BJ (cell line): ENCODE measurements around the gene STXBP6. TPM values are rescaled to one million over a fixed set of nuclear protein-coding genes. Genes with fewer than 3 reads are reported as not detected.

Experiments used
- CTCF ChIA-PET: fragments of 350-600 bp; formaldehyde crosslinking; extraction: SDS; loops from one replicate; lab custom pipeline; 2021; ENCODE audit warnings: antibody characterized with exemption, inconsistent platforms; lab: Yijun Ruan, JAX
- POLR2A ChIA-PET: fragments of 300-600 bp; sonication (Branson Sonifier 250); formaldehyde crosslinking; extraction: SDS; loops from one replicate; lab custom pipeline; 2021; ENCODE audit warnings: antibody characterized with exemption; lab: Charles Lee
- DNase-seq: peaks from one replicate; pipeline ENCODE4 v3.0.0-alpha.2; 2011; ENCODE audit warnings: low read depth
- H3K27me3 ChIP-seq: 2 replicates; pipeline ENCODE4 v1.6.0; 2011; ENCODE audit warnings: low read length; ENCODE audit not compliant: control insufficient read depth, insufficient read depth
- H3K36me3 ChIP-seq: 2 replicates; pipeline ENCODE4 v1.5.1; 2011; ENCODE audit warnings: low read length; ENCODE audit not compliant: control insufficient read depth, insufficient read depth
- H3K4me3 ChIP-seq: 2 replicates; pipeline ENCODE4 v1.5.1; 2011; ENCODE audit warnings: low read depth, mild to moderate bottlenecking, control low read depth, low read length
- polyA plus RNA-seq: library from polyadenylated mRNA; depleted of rRNA; stranded (reverse); fragments of >200 nt; gene quantifications from 2 replicates; pipeline ENCODE4 v1.2.3, GENCODE V29; 2011
- TF ChIP-seq, protein P1 (sequence below): IDR thresholded peaks from 2 replicates; pipeline ENCODE4 v1.5.1; 2011; ENCODE audit warnings: low read depth, mild to moderate bottlenecking, control low read depth, inconsistent platforms, low read length, moderate library complexity; ENCODE audit not compliant: insufficient read depth

STXBP6 gene
- polyA plus RNA-seq, 1 experiment: 12.1 TPM

DNA sequence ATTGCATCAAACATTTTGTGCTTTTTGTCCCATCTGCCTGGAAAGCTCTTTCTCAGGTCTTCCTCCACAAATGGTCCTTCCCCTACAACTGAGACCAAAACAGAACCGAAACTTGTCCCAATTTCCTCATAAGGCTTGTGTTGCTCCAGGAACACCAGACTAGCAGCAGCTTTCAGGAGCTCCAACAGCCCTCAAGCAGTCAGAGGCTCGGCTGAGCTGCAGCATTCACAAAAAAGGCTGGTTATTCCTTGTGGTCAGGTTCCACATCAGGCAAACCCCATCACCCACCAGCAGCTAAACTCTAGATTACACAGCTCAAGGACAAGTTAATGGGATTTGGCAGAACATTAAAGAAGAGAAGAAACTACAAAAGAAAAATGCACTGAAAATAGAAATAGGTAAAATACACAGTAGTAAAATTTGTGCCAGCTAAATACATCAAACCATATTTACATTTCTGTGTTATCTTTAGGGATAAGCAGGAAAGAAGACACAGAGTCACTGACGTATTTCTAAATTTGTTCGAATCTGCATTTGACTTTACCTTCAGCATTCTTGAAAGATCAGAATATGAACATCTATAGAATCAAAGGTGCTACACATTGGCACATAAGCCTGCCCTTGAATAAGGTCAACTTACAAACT, 141.2 kb downstream of the STXBP6 start:
- CTCF ChIA-PET: interaction anchor here (0.6 to 1.0 kb wide), 2 partner anchors 8 to 141 kb away, joined by 3 to 4 read pairs; partner anchors contain the start of gene STXBP6
- H3K4me3 ChIP-seq: no peak overlapping the region
- no peaks in the 10 kb centered on the region for H3K27me3 ChIP-seq
- no peak for DNase-seq
- H3K36me3 ChIP-seq: no peaks in the 10 kb centered on the region
- POLR2A ChIA-PET: no interaction called here
- TF ChIP-seq, protein P1, sequence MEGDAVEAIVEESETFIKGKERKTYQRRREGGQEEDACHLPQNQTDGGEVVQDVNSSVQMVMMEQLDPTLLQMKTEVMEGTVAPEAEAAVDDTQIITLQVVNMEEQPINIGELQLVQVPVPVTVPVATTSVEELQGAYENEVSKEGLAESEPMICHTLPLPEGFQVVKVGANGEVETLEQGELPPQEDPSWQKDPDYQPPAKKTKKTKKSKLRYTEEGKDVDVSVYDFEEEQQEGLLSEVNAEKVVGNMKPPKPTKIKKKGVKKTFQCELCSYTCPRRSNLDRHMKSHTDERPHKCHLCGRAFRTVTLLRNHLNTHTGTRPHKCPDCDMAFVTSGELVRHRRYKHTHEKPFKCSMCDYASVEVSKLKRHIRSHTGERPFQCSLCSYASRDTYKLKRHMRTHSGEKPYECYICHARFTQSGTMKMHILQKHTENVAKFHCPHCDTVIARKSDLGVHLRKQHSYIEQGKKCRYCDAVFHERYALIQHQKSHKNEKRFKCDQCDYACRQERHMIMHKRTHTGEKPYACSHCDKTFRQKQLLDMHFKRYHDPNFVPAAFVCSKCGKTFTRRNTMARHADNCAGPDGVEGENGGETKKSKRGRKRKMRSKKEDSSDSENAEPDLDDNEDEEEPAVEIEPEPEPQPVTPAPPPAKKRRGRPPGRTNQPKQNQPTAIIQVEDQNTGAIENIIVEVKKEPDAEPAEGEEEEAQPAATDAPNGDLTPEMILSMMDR: no peak

DNA sequence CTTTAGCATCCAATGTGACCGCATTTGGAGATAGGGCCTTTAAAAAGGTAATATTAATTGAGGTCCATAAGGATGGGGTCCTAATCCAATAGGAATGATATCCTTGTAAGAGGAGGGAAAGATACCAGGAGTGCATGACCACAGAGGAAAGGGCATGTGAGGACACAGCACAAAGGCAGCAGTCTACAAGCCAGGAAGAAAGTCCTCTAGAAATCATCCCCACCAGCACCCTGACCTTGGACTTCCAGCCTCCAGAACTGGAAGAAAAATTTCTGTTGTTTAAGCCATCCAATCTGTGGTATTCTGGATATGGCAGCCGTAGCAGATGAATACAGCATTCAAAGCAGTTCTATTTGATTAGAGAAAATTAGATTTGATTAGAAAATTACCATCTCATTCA, 145.4 kb downstream of the STXBP6 start:
- no peak for DNase-seq
- no peak overlapping the region for H3K4me3 ChIP-seq
- H3K27me3 ChIP-seq: no peaks in the 10 kb centered on the region
- ChIA-PET POLR2A (no interaction called here), CTCF (no interaction called here)
- TF ChIP-seq, protein P1: no peak
- H3K36me3 ChIP-seq: no peaks in the 10 kb centered on the region

DNA sequence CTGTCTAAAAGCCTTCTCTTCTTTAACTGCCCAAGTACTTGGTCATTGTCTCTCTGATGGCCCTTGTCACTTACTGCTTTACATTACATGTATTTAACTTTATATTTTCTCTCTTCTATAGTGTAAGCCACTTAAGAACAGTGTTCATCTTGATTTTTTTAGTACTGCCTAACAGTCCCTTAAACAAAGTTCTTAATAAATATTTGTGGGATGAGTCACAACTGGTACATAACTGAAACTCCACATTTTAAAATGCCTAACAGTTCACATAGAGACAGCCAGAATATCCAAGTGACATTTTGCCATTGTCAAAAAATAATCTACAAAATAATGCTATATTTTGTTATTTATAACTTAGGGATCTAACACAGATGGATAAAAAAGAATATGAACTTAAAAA, 146.6 kb downstream of the STXBP6 start:
- Histone ChIP-seq H3K36me3 (no peaks in the 10 kb centered on the region), H3K4me3 (no peak overlapping the region), H3K27me3 (no peaks in the 10 kb centered on the region)
- peak; percentile 28 for DNase-seq
- TF ChIP-seq, protein P1: no peak
- POLR2A ChIA-PET: no interaction called here
- CTCF ChIA-PET: no interaction called here

DNA sequence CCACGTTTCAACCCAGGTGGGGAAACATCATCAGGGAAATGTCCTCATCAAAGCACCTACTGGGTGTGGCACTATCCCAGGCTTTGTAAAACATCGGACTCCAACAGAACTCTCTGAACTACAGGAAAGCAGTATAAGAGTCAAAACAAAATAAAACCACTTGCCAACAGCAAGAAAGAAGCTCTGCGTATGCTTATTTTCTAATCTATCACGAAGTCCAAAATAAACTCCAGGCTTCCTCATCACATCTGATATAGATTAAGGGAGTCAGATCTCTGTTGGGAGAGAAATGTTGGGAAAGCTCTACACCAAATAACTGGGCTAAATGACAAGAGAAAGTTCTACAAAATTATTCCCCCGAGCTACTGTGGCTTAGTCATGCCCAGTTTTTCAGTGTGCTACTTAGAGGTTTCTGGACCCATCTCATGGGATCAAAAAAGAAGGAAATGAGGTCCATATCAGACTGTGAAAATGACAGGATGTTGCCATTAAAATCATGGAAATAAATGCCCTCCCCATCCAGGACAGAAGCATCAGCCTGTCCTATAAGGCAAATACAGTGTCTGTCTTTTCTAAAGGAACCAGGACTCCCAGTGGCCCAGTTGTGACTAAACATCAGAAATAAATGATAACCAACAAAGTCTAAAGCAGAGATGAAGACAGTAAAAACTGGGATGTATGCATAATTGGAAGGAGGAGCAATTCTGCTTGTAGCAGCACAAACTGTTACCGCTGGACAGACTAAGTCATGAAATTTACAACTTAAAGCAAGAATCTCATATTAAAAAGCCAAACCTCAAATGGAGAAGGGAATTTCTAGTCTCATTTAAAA, 149.5 kb downstream of the STXBP6 start:
- Histone ChIP-seq H3K36me3 (no peaks in the 10 kb centered on the region), H3K4me3 (no peak overlapping the region), H3K27me3 (no peaks in the 10 kb centered on the region)
- TF ChIP-seq, protein P1: no peak
- peak; percentile 81 for DNase-seq
- POLR2A ChIA-PET: interaction anchor here (0.5 kb wide), 1 partner anchor 47 kb away, joined by 3 read pairs; no protein-coding TSS in a partner anchor
- CTCF ChIA-PET: interaction anchor here (1.0 to 1.4 kb wide), 2 partner anchors 8 to 17 kb away, joined by 3 read pairs; no protein-coding TSS in a partner anchor

DNA sequence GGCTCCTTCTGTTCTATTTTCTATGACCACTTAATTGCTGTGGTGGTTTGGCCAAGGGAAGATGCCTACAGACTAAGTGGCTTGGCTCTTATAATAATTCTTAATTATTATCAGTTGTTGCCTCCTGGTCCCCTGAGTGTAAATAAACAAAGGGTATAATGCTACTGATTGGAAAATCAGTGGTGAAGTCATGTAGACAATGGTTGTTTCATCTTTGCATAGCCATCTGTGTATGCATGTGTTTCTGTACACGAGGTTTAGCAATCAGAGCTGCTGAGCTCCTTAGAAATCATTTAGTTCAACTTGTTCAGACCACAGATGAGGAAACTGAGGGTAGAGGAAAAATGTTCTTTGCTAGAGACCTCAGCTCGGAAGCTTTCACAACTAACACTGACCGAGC, 152.2 kb downstream of the STXBP6 start:
- no peak overlapping the region for H3K4me3 ChIP-seq
- ChIA-PET CTCF (interaction anchor here (1.2 kb wide), 1 partner anchor 14 kb away, joined by 4 read pairs; no protein-coding TSS in a partner anchor), POLR2A (no interaction called here)
- no peaks in the 10 kb centered on the region for H3K36me3 ChIP-seq
- TF ChIP-seq, protein P1: no peak
- H3K27me3 ChIP-seq: no peaks in the 10 kb centered on the region
- DNase-seq: no peak
